ENCODE measurements around the gene LAMB3. TPM values are rescaled to one million over a fixed set of nuclear protein-coding genes. Genes with fewer than 3 reads are reported as not detected.

LAMB3 gene
- total RNA-seq, 4 donors from 2014 or later = 47.2 to 147 (median 126) TPM

DNA sequence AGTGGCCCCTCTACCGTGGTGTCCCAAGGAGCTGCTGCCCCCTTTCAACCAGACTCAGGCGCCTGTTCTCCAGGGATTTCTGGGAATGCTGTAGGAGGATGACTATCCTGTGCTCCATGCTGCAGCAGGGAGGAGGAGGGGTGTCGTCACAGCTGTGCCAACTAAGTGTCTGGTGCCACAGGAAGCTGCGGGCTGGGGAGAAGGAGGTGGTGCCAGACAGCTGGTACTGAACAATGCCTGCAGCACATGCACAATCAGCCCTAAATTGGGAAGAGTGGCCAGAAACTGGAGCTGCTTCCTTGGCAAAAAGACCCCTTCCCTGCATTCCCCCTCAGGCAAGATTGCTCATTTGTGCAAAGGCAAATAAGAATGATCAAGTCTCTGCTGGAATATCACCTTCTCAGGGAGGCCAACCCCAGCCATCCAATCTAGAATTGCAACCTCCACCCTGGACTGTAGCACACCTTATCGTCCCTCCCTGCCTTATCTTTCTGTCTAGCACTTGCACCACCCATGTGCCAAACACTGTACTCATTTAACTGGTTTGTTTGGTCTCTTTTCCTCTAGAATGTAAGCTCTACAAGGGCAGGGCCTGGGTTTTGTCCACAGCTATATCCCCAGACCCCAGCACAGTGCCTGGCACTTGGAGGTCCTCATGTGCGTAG, 33.3 kb downstream of the LAMB3 start:
- WGBS, 2 donors (ENCODE audit: low coverage in 1 of 2) = 78% methylated on average over 6 of the region's 6 CpGs; no CpG with 5 or more reads in 1 of the 2 donors
- DNase-seq = no peak
- Histone ChIP-seq H3K27ac (peak overlapping the region in 2 of 4 donors; percentile 12 to 58), H3K4me1 (peaks cover 6 to 29% (median 20%) of the 10 kb centered on the region in 4 donors), H3K36me3 (no peaks in the 10 kb centered on the region), H3K9me3 (no peaks in the 10 kb centered on the region), H3K4me3 (no peak overlapping the region), H3K27me3 (no peaks in the 10 kb centered on the region)
- intact Hi-C loops (cut with DNase I; ENCODE audit: low total_unique reads) = no loop called here
- in situ Hi-C loops (cut with MboI; ENCODE audit: low pct_ligation_motif_present in 1 of 4, low pct_unique_long_range_greater_than_20kb in 1 of 4, low sequenced_read_pairs in 3 of 4) = no loop called here
- TF ChIP-seq, protein P1, sequence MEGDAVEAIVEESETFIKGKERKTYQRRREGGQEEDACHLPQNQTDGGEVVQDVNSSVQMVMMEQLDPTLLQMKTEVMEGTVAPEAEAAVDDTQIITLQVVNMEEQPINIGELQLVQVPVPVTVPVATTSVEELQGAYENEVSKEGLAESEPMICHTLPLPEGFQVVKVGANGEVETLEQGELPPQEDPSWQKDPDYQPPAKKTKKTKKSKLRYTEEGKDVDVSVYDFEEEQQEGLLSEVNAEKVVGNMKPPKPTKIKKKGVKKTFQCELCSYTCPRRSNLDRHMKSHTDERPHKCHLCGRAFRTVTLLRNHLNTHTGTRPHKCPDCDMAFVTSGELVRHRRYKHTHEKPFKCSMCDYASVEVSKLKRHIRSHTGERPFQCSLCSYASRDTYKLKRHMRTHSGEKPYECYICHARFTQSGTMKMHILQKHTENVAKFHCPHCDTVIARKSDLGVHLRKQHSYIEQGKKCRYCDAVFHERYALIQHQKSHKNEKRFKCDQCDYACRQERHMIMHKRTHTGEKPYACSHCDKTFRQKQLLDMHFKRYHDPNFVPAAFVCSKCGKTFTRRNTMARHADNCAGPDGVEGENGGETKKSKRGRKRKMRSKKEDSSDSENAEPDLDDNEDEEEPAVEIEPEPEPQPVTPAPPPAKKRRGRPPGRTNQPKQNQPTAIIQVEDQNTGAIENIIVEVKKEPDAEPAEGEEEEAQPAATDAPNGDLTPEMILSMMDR (IDR thresholded peaks at IDR 0.05) = no peak
- TF ChIP-seq EP300 (IDR thresholded peaks at IDR 0.05; ENCODE audit: low read depth) (no peak), POLR2A (IDR thresholded peaks at IDR 0.05) (no peak), POLR2AphosphoS5 (IDR thresholded peaks at IDR 0.05) (no peak)

DNA sequence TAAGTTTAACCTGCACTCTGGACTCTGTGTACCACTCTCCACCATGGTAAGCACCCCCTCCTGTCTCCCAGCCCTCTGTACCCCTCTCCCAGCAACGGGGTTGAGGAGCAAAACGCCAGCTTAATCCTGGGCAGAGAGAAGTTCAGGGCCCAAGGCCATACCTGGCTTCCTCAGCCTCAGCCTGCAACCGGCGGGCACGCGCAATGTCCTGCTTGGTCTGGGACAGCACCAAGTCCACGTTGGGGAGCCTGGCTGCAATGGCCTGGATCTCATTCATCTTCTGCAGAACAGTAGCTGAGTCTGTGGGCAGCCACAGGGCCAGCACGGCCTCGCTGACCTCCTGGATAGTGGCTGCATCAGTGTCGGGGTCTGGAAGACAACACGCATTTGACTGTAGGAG, 33.9 kb downstream of the LAMB3 start:
- Histone ChIP-seq H3K36me3 (no peaks in the 10 kb centered on the region), H3K4me1 (peaks cover 6 to 29% (median 20%) of the 10 kb centered on the region in 4 donors), H3K27me3 (no peaks in the 10 kb centered on the region), H3K27ac (peak overlapping the region in 1 of 4 donors; percentile 12), H3K9me3 (no peaks in the 10 kb centered on the region), H3K4me3 (no peak overlapping the region)
- TF ChIP-seq, protein P1 (IDR thresholded peaks at IDR 0.05) = no peak
- no peak for TF ChIP-seq POLR2A (IDR thresholded peaks at IDR 0.05)
- no peak for TF ChIP-seq EP300 (IDR thresholded peaks at IDR 0.05; ENCODE audit: low read depth)
- TF ChIP-seq POLR2AphosphoS5 (IDR thresholded peaks at IDR 0.05) = no peak
- intact Hi-C loops (cut with DNase I; ENCODE audit: low total_unique reads) (no loop called here), in situ Hi-C loops (cut with MboI; ENCODE audit: low pct_ligation_motif_present in 1 of 4, low pct_unique_long_range_greater_than_20kb in 1 of 4, low sequenced_read_pairs in 3 of 4) (no loop called here)
- DNase-seq = no peak
- 91% methylated on average over 11 of the region's 11 CpGs; no CpG with 5 or more reads in 1 of the 2 donors for WGBS, 2 donors (ENCODE audit: low coverage in 1 of 2)

DNA sequence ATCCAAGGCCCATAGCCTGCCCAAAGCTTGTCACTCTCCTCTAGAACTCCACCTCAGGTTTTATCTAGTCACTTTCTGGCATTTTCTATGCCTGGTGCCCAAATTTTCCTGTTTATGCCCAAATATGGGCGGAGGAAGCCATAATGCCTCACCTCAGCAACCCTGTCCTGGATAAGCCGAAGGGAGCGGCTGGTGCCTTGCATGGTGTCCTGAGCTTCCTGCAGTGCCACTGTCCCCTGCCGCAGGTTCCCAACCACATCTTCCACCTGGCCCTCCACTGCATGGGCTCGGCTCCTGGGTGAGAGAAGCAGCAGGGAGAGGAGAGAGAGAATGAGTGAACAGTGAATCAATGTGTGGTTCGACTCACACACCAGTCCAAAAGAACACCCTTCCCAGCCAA, 34.5 kb downstream of the LAMB3 start:
- WGBS, 2 donors (ENCODE audit: low coverage in 1 of 2) = 79 to 90% methylated on average over 3 to 6 of the region's 6 CpGs

DNA sequence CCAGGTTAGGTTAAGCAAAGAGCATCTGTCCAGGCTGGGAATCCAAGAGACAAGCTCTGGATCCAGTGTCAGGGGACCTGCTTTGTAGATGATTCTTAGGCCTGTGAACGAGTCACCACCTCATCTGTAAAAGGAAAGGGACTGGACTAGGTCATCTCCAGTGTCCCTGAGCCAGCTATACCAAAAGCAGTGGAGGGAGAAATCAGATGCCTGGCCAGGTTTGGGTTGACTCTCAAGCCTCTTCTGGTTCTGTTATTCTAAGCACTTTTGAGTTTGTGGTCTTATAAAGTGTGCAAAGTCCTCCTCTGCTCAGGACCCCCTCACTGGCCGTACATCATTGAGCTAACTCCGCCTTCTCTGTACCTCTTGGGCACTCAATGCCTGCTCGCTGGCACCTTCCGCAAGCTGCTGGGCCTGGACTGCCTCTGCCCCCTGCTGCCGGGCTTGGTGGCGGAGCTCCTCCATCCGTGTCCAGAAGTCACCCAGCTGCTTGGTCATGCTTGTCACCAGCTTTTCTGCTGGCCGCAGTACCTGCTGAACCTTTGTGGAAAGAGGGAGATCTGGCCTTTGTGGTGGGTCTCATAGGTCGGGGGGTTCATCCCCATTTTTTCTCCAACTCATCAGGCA, 35.1 kb downstream of the LAMB3 start:
- Histone ChIP-seq H3K27ac (no peak overlapping the region), H3K4me1 (peaks cover 6 to 25% (median 20%) of the 10 kb centered on the region in 4 donors), H3K9me3 (no peaks in the 10 kb centered on the region), H3K36me3 (no peaks in the 10 kb centered on the region), H3K27me3 (no peaks in the 10 kb centered on the region), H3K4me3 (no peak overlapping the region)
- intact Hi-C loops (cut with DNase I; ENCODE audit: low total_unique reads) (no loop called here), in situ Hi-C loops (cut with MboI; ENCODE audit: low pct_ligation_motif_present in 1 of 4, low pct_unique_long_range_greater_than_20kb in 1 of 4, low sequenced_read_pairs in 3 of 4) (no loop called here)
- 80 to 92% methylated on average over 1 to 10 of the region's 10 CpGs for WGBS, 2 donors (ENCODE audit: low coverage in 1 of 2)
- no peak for DNase-seq
- TF ChIP-seq POLR2AphosphoS5 (IDR thresholded peaks at IDR 0.05) = no peak
- TF ChIP-seq, protein P1 (IDR thresholded peaks at IDR 0.05) = no peak
- no peak for TF ChIP-seq POLR2A (IDR thresholded peaks at IDR 0.05)
- no peak for TF ChIP-seq EP300 (IDR thresholded peaks at IDR 0.05; ENCODE audit: low read depth)

More for the DNA sequence above, 34.5 kb downstream of the LAMB3 start:
- TF ChIP-seq, protein P1 (IDR thresholded peaks at IDR 0.05) = no peak
- no peak overlapping the region for H3K4me3 ChIP-seq
- in situ Hi-C loops (cut with MboI; ENCODE audit: low pct_ligation_motif_present in 1 of 4, low pct_unique_long_range_greater_than_20kb in 1 of 4, low sequenced_read_pairs in 3 of 4) = no loop called here
- intact Hi-C loops (cut with DNase I; ENCODE audit: low total_unique reads) = no loop called here
- no peaks in the 10 kb centered on the region for H3K9me3 ChIP-seq
- H3K27ac ChIP-seq = no peak overlapping the region
- H3K4me1 ChIP-seq = peaks cover 6 to 29% (median 20%) of the 10 kb centered on the region in 4 donors
- H3K27me3 ChIP-seq = no peaks in the 10 kb centered on the region
- H3K36me3 ChIP-seq = no peaks in the 10 kb centered on the region
- no peak for DNase-seq

All from transverse colon (tissue), 4 donors.